A549 treated with CORT108297 at 1 μM for 4 hours (cell line): ENCODE data around the gene C11orf21. TPM values are rescaled to one million over a fixed set of nuclear protein-coding genes. Genes with fewer than 3 reads are reported as not detected.

Experiments
- total RNA-seq: library from RNA; stranded (reverse); fragments of 200-300 nt; extraction: Qiagen RNA extraction; gene quantifications from 5 replicates; pipeline ENCODE4 v1.2.3, GENCODE V29; 2022

C11orf21 gene
- total RNA-seq = not detected in 5 replicates

DNA sequence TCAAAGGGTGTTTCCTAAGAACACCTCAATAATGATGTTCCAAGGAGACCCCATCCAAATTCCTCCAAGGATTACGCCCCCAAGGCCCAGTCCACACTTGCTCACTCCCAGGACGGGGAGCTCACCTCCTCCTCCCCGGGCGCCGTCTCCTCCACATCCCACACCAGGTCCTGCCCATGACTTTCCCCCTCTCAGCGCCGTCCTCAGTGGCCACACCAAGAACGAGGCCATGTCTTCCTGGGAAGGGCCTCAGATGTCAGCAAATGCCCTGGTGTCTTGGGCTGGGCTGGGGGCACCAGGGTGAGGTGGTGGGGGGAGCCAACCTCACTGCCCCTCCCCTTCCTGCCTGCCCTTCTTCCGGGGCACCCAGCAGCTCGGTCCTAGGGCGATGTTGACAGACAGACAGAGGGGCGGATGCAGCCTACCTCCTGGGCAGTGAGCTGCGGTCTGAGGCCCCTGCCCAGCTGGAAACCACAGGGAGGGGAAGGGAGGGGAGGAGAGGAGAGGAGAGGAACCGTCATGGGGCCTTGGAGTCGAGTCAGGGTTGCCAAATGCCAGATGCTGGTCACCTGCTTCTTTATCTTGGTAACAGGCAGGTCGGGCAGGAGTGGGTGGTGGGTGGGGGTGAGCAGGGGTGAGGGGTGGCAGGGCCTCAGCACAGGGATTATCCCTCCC, at the start of gene C11orf21, which contains the start of gene TSPAN32:
TSS of gene C11orf21 (minus strand) at position 288 of the 675 bp plus-strand sequence. CDS start at position 178, 110 bp downstream.
TSS of gene TSPAN32 (plus strand) at position 383 of the 675 bp plus-strand sequence. CDS start at position 520, 137 bp downstream.

GRCh38 chr11:2270322-2271076, 31.2 kb downstream of the C11orf21 start, which contains the start of gene ASCL2:
Gene ASCL2 (minus strand): TSS chr11:2270588. CDS start chr11:2270332, 256 bp downstream.

Other genes starting within 250 kb of the C11orf21 start
- 1.5 to 2.9 TPM (median 2.8 TPM) in 5 replicates for gene IGF2, start 162.5 kb downstream of the C11orf21 start, total RNA-seq
- gene INS, start 140.7 kb downstream of the C11orf21 start, total RNA-seq = not detected in 5 replicates
- gene TH, start 130.1 kb downstream of the C11orf21 start, total RNA-seq = 0.06 to 0.23 TPM in 2 of 5 replicates, not detected in the others
- gene ASCL2, start 31.3 kb downstream of the C11orf21 start, total RNA-seq = 0.06 to 0.09 TPM in 2 of 5 replicates, not detected in the others
- gene TSPAN32, start 95 bp upstream of the C11orf21 start, total RNA-seq = not detected in 5 replicates
- gene CD81, start 75.4 kb upstream of the C11orf21 start, total RNA-seq = 303 to 426 TPM (median 411 TPM) in 5 replicates
- gene TSSC4, start 98.8 kb upstream of the C11orf21 start, total RNA-seq = 47.0 to 84.0 TPM (median 68.8 TPM) in 5 replicates
- not detected in 5 replicates for gene TRPM5, start 142.6 kb upstream of the C11orf21 start, total RNA-seq
- 0.31 to 0.50 TPM (median 0.34 TPM) in 5 replicates for gene KCNQ1, start 143.1 kb upstream of the C11orf21 start, total RNA-seq